Stimulated activated CD4-positive, alpha-beta T cell treated with anti-CD3 and anti-CD28 coated beads, Interleukin-1b, Interleukin-23, amount 100 ng/mL, for 4 hours (primary cell): ENCODE results near the gene FAM151B.

Experiments used
- DNase-seq, 2 donors: peaks; one replicate each; pipeline ENCODE4 v3.0.0-alpha.2; 2020; ENCODE audit warnings: low read depth in 2 of 2

Gene FAM151B

GRCh38 chr5:80588858-80589540, 101.1 kb downstream of the FAM151B start:
- no peak for DNase-seq

GRCh38 chr5:80590766-80591165, 102.9 kb downstream of the FAM151B start:
- DNase-seq: no peak

GRCh38 chr5:80591352-80591751, 103.5 kb downstream of the FAM151B start:
- no peak for DNase-seq

- DNase-seq: no peak
Observed at GRCh38 chr5:80592105-80592504, 104.2 kb downstream of the FAM151B start.
